Measurements from ENCODE around the gene ARID1B. TPM values are rescaled to one million over a fixed set of nuclear protein-coding genes. Genes with fewer than 3 reads are reported as not detected.

ARID1B gene
- total RNA-seq, 1 experiment from 2014 or later = 60.3 TPM

DNA sequence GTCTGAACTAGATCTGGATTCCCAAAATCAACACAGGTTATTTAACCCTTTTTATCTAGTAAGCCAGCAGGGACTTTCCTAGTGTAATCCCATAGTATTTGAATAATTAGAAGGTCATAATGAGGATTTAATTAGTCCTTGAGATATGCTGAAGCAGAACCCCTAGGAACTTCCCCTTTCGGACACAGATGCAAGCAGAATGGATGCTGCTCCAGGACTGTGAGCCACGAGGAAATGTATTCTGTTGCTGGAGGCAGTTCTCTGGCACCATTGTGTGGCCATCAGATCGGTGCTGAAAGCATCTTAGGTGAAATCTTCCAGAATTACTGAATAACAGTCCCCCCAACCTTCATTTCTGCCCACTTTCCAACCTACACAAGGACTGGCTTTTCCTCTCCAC, 339.2 kb downstream of the ARID1B start:
- Mint-ChIP-seq H3K27ac (no peak overlapping the region), H3K36me3 (peaks cover 11% of the 10 kb centered on the region), H3K27me3 (ENCODE audit: low read depth) (no peaks in the 10 kb centered on the region), H3K4me1 (peaks cover 18% of the 10 kb centered on the region), H3K9me3 (peaks cover 3% of the 10 kb centered on the region; the same call in 1 of the 2 replicates), H3K4me3 (no peak overlapping the region)
- TF ChIP-seq, protein P1, sequence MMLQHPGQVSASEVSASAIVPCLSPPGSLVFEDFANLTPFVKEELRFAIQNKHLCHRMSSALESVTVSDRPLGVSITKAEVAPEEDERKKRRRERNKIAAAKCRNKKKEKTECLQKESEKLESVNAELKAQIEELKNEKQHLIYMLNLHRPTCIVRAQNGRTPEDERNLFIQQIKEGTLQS (CRISPR knock-in tag; conservative IDR thresholded peaks at IDR 0.05) = no peak
- TF ChIP-seq, protein P2, sequence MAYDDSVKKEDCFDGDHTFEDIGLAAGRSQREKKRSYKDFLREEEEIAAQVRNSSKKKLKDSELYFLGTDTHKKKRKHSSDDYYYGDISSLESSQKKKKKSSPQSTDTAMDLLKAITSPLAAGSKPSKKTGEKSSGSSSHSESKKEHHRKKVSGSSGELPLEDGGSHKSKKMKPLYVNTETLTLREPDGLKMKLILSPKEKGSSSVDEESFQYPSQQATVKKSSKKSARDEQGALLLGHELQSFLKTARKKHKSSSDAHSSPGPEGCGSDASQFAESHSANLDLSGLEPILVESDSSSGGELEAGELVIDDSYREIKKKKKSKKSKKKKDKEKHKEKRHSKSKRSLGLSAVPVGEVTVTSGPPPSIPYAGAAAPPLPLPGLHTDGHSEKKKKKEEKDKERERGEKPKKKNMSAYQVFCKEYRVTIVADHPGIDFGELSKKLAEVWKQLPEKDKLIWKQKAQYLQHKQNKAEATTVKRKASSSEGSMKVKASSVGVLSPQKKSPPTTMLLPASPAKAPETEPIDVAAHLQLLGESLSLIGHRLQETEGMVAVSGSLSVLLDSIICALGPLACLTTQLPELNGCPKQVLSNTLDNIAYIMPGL (CRISPR knock-in tag; IDR thresholded peaks at IDR 0.05) = no peak
- TF ChIP-seq, protein P3, sequence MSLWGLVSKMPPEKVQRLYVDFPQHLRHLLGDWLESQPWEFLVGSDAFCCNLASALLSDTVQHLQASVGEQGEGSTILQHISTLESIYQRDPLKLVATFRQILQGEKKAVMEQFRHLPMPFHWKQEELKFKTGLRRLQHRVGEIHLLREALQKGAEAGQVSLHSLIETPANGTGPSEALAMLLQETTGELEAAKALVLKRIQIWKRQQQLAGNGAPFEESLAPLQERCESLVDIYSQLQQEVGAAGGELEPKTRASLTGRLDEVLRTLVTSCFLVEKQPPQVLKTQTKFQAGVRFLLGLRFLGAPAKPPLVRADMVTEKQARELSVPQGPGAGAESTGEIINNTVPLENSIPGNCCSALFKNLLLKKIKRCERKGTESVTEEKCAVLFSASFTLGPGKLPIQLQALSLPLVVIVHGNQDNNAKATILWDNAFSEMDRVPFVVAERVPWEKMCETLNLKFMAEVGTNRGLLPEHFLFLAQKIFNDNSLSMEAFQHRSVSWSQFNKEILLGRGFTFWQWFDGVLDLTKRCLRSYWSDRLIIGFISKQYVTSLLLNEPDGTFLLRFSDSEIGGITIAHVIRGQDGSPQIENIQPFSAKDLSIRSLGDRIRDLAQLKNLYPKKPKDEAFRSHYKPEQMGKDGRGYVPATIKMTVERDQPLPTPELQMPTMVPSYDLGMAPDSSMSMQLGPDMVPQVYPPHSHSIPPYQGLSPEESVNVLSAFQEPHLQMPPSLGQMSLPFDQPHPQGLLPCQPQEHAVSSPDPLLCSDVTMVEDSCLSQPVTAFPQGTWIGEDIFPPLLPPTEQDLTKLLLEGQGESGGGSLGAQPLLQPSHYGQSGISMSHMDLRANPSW (CRISPR knock-in tag; conservative IDR thresholded peaks at IDR 0.05; ENCODE audit: low read depth) = no peak
- TF ChIP-seq, protein P4, sequence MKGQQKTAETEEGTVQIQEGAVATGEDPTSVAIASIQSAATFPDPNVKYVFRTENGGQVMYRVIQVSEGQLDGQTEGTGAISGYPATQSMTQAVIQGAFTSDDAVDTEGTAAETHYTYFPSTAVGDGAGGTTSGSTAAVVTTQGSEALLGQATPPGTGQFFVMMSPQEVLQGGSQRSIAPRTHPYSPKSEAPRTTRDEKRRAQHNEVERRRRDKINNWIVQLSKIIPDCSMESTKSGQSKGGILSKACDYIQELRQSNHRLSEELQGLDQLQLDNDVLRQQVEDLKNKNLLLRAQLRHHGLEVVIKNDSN (CRISPR knock-in tag; IDR thresholded peaks at IDR 0.05) = no peak
- no peak for TF ChIP-seq GTF2I (CRISPR knock-in tag; conservative IDR thresholded peaks at IDR 0.05)
- TF ChIP-seq ZNF317 (CRISPR knock-in tag; IDR thresholded peaks at IDR 0.05; ENCODE audit: borderline replicate concordance, low read depth) = no peak
- TF ChIP-seq, protein P5, sequence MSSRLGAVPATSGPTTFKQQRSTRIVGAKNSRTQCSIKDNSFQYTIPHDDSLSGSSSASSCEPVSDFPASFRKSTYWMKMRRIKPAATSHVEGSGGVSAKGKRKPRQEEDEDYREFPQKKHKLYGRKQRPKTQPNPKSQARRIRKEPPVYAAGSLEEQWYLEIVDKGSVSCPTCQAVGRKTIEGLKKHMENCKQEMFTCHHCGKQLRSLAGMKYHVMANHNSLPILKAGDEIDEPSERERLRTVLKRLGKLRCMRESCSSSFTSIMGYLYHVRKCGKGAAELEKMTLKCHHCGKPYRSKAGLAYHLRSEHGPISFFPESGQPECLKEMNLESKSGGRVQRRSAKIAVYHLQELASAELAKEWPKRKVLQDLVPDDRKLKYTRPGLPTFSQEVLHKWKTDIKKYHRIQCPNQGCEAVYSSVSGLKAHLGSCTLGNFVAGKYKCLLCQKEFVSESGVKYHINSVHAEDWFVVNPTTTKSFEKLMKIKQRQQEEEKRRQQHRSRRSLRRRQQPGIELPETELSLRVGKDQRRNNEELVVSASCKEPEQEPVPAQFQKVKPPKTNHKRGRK (CRISPR knock-in tag; IDR thresholded peaks at IDR 0.05; ENCODE audit: borderline replicate concordance) = no peak
- TF ChIP-seq TP53 (CRISPR knock-in tag; IDR thresholded peaks at IDR 0.05) = no peak
- no peak for TF ChIP-seq ZBTB21 (CRISPR knock-in tag; IDR thresholded peaks at IDR 0.05; ENCODE audit: borderline replicate concordance)
- TF ChIP-seq, protein P6, sequence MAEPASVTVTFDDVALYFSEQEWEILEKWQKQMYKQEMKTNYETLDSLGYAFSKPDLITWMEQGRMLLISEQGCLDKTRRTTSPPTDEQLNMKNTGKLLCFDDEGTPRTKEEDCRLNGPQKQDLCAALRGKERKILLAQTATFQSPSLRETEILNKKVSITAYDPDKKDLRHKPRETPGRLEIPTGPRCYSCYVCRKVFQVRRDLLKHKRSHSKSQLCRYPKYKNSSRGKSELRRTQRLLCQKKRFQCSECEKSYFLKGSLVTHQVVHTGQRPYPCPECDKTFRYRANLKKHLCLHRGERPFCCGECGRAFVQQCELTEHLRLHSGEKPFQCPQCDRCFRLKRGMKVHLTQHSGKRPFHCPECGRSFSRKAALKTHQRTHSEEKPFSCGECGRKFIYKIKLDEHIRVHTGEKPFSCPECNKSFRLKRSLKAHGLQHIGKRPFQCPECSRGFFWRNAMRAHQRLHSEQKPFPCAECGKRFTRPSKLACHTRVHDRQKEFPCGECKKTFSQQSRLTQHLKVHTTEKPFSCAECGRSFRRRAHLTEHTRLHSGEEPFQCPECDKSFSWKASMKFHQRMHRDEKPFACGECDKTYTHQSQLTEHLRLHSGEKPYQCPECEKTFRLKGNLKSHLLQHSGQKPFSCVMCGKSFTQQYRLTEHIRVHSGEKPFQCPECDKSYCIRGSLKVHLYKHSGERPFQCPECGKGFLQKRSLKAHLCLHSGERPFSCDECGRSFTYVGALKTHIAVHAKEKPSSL (CRISPR knock-in tag; conservative IDR thresholded peaks at IDR 0.05) = no peak
- TF ChIP-seq, protein P7, sequence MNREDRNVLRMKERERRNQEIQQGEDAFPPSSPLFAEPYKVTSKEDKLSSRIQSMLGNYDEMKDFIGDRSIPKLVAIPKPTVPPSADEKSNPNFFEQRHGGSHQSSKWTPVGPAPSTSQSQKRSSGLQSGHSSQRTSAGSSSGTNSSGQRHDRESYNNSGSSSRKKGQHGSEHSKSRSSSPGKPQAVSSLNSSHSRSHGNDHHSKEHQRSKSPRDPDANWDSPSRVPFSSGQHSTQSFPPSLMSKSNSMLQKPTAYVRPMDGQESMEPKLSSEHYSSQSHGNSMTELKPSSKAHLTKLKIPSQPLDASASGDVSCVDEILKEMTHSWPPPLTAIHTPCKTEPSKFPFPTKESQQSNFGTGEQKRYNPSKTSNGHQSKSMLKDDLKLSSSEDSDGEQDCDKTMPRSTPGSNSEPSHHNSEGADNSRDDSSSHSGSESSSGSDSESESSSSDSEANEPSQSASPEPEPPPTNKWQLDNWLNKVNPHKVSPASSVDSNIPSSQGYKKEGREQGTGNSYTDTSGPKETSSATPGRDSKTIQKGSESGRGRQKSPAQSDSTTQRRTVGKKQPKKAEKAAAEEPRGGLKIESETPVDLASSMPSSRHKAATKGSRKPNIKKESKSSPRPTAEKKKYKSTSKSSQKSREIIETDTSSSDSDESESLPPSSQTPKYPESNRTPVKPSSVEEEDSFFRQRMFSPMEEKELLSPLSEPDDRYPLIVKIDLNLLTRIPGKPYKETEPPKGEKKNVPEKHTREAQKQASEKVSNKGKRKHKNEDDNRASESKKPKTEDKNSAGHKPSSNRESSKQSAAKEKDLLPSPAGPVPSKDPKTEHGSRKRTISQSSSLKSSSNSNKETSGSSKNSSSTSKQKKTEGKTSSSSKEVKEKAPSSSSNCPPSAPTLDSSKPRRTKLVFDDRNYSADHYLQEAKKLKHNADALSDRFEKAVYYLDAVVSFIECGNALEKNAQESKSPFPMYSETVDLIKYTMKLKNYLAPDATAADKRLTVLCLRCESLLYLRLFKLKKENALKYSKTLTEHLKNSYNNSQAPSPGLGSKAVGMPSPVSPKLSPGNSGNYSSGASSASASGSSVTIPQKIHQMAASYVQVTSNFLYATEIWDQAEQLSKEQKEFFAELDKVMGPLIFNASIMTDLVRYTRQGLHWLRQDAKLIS (CRISPR knock-in tag; IDR thresholded peaks at IDR 0.05; ENCODE audit: borderline replicate concordance) = no peak
- TF ChIP-seq ZNF416 (CRISPR knock-in tag; IDR thresholded peaks at IDR 0.05) = no peak
- TF ChIP-seq, protein P8, sequence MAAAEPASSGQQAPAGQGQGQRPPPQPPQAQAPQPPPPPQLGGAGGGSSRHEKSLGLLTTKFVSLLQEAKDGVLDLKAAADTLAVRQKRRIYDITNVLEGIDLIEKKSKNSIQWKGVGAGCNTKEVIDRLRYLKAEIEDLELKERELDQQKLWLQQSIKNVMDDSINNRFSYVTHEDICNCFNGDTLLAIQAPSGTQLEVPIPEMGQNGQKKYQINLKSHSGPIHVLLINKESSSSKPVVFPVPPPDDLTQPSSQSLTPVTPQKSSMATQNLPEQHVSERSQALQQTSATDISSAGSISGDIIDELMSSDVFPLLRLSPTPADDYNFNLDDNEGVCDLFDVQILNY (CRISPR knock-in tag; IDR thresholded peaks at IDR 0.05) = no peak
- no peak for TF ChIP-seq ZNF423 (CRISPR knock-in tag; IDR thresholded peaks at IDR 0.05)
- TF ChIP-seq RORB (CRISPR knock-in tag; IDR thresholded peaks at IDR 0.05) = no peak
- no peak for TF ChIP-seq FOXJ3 (CRISPR knock-in tag; IDR thresholded peaks at IDR 0.05; ENCODE audit: borderline replicate concordance)
- TF ChIP-seq, protein P9, sequence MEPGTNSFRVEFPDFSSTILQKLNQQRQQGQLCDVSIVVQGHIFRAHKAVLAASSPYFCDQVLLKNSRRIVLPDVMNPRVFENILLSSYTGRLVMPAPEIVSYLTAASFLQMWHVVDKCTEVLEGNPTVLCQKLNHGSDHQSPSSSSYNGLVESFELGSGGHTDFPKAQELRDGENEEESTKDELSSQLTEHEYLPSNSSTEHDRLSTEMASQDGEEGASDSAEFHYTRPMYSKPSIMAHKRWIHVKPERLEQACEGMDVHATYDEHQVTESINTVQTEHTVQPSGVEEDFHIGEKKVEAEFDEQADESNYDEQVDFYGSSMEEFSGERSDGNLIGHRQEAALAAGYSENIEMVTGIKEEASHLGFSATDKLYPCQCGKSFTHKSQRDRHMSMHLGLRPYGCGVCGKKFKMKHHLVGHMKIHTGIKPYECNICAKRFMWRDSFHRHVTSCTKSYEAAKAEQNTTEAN (CRISPR knock-in tag; IDR thresholded peaks at IDR 0.05) = no peak
- no peak for DNase-seq (ENCODE audit: low spot score)
- ChIA-PET POLR2A (no interaction called here), CTCF (interaction anchor here (0.8 kb wide), 1 partner anchor 49 kb away, joined by 3 read pairs; no protein-coding TSS in a partner anchor)
- ATAC-seq = no peak
